HepG2 (cell line): ENCODE results near the gene DUSP15. TPM values are rescaled to one million over a fixed set of nuclear protein-coding genes. Genes with fewer than 3 reads are reported as not detected.

Experiments
- ATAC-seq: fragments of 200-7000 bp; cut with Tn5 transposase; 3 replicates; pipeline ENCODE4 v1.9.1; 2020; ENCODE audit warnings: mild to moderate bottlenecking, moderate library complexity
- BruUV-seq: library from RNA; stranded (reverse); fragments of 400-500 nt; replicated peaks from 2 replicates; lab custom pipeline; 2021; lab: Mats Ljungman, UMichigan
- CTCF ChIA-PET: fragments of 300-600 bp; formaldehyde crosslinking; extraction: SDS; loops from one replicate; lab custom pipeline; 2021; ENCODE audit warnings: low total read pairs, inconsistent platforms, low intra/inter-chr PET ratio; lab: Yijun Ruan, JAX
- POLR2A ChIA-PET: fragments of 350-600 bp; sonication (Branson Sonifier 250); formaldehyde crosslinking; loops from one replicate; lab custom pipeline; 2020; ENCODE audit warnings: antibody characterized with exemption, inconsistent platforms; lab: Yijun Ruan, JAX
- DNase-seq: peaks from one replicate; pipeline ENCODE4 v3.0.0-alpha.2; 2015; ENCODE audit warnings: low spot score
- FAIRE-seq: peaks from 3 replicates; lab custom pipeline; 2011; peaks lifted over from hg19 to GRCh38; lab: Jason Lieb, UNC
- H2AFZ ChIP-seq: one replicate; pipeline ENCODE4 v1.6.1; 2011; ENCODE audit warnings: low read length, inconsistent platforms
- H3K27ac ChIP-seq: fragments of 300-600 bp; 3 replicates; pipeline ENCODE4 v1.8.0; 2011; ENCODE audit warnings: mixed run types, mild to moderate bottlenecking, mixed read lengths, low read length, inconsistent platforms; ENCODE audit not compliant: insufficient read depth; ENCODE audit errors: extremely low read length
- H3K27me3 ChIP-seq, 2 experiments: fragments of 200-600 bp in 1 of 2; 2 replicates in 1 of 2; 3 replicates in 1 of 2; pipeline versions ENCODE4 v1.6.0 to v1.8.0; 2011; ENCODE audit warnings: low read length in 2 of 2, mild to moderate bottlenecking in 2 of 2, moderate library complexity in 2 of 2, inconsistent platforms in 1 of 2; ENCODE audit not compliant: insufficient read depth in 2 of 2, control insufficient read depth in 1 of 2
- H3K36me3 ChIP-seq, 2 experiments: fragments of 200-600 bp in 1 of 2; replicated peaks in 1 of 2; 2 replicates in 1 of 2; 3 replicates in 1 of 2; pipeline versions ENCODE4 v1.5.1 to v1.8.0; 2011; ENCODE audit warnings: low read length in 2 of 2, inconsistent platforms in 1 of 2; ENCODE audit not compliant: insufficient read depth in 2 of 2, control insufficient read depth in 1 of 2
- H3K4me1 ChIP-seq: 2 replicates; pipeline ENCODE4 v1.5.1; 2012; ENCODE audit warnings: low read length, inconsistent platforms; ENCODE audit not compliant: insufficient read depth
- H3K4me2 ChIP-seq: 2 replicates; pipeline ENCODE4 v1.6.0; 2011; ENCODE audit warnings: low read depth, low read length, inconsistent platforms
- H3K4me3 ChIP-seq, 3 experiments: fragments of 200-600 bp in 1 of 3; sonication (generic), shearing (Covaris generic) in 1 of 3; replicated peaks in 1 of 3; 2 replicates each; pipeline ENCODE4 v1.5.1; 2011 to 2016; ENCODE audit warnings: low read length in 3 of 3, inconsistent platforms in 2 of 3, low read depth in 2 of 3, mild to moderate bottlenecking in 2 of 3, control low read depth in 1 of 3, mixed read lengths in 1 of 3; ENCODE audit not compliant: insufficient read depth in 1 of 3
- H3K79me2 ChIP-seq: one replicate; pipeline ENCODE4 v1.6.1; 2011; ENCODE audit warnings: low read length, inconsistent platforms; ENCODE audit not compliant: insufficient read depth
- H3K9ac ChIP-seq: 2 replicates; pipeline ENCODE4 v1.6.0; 2011; ENCODE audit warnings: mild to moderate bottlenecking, low read depth, low read length, inconsistent platforms; ENCODE audit not compliant: insufficient read depth
- H3K9me3 ChIP-seq: 2 replicates; pipeline ENCODE4 v1.5.1; 2012; ENCODE audit warnings: mild to moderate bottlenecking, low read length
- H4K20me1 ChIP-seq: 2 replicates; pipeline ENCODE4 v1.6.0; 2011; ENCODE audit warnings: inconsistent platforms, mild to moderate bottlenecking, low read length, moderate library complexity; ENCODE audit not compliant: insufficient read depth
- FOSL1 ChIP-seq: sonication (generic); formaldehyde crosslinking; IDR thresholded peaks from 2 replicates; pipeline ENCODE4 v1.9.0; 2021; ENCODE audit warnings: missing genetic modification reagents, borderline replicate concordance
- KMT2B ChIP-seq: IDR thresholded peaks from 2 replicates; pipeline ENCODE4 v1.6.1; 2016; ENCODE audit warnings: missing genetic modification reagents, missing compliant biosample characterization
- NFKBIZ ChIP-seq: IDR thresholded peaks from 2 replicates; pipeline ENCODE4 v1.6.1; 2018; ENCODE audit warnings: missing genetic modification reagents, missing compliant biosample characterization
- TEAD2 ChIP-seq: sonication (generic); formaldehyde crosslinking; IDR thresholded peaks from 2 replicates; pipeline ENCODE4 v1.9.0; 2021; ENCODE audit warnings: missing genetic modification reagents
- ZBTB20 ChIP-seq: sonication (generic); formaldehyde crosslinking; IDR thresholded peaks from 2 replicates; pipeline ENCODE4 v1.8.1; 2023; ENCODE audit warnings: missing genetic modification reagents, low read depth, mild to moderate bottlenecking, borderline replicate concordance
- ZNF441 ChIP-seq: sonication (generic); formaldehyde crosslinking; IDR thresholded peaks from 2 replicates; pipeline ENCODE4 v1.7.0; 2021; ENCODE audit warnings: missing genetic modification reagents, borderline replicate concordance
- ZNF629 ChIP-seq: sonication (generic); formaldehyde crosslinking; conservative IDR thresholded peaks from 2 replicates; pipeline ENCODE4 v1.5.0; 2020; ENCODE audit warnings: missing genetic modification reagents
- ZNF660 ChIP-seq: sonication (generic); formaldehyde crosslinking; IDR thresholded peaks from 2 replicates; pipeline ENCODE4 v1.5.1; 2020; ENCODE audit warnings: mild to moderate bottlenecking, low read depth, missing genetic modification reagents, borderline replicate concordance
- ZNF761 ChIP-seq: sonication (generic); formaldehyde crosslinking; conservative IDR thresholded peaks from 2 replicates; pipeline ENCODE4 v1.4.0; 2020; ENCODE audit warnings: mild to moderate bottlenecking, missing genetic modification reagents
- WGBS: methylation state at CpG from one replicate; pipeline ENCODE4 v1.1.6; 2017; ENCODE audit warnings: low lambda C conversion rate; 5-methylcytosine and 5-hydroxymethylcytosine counted together
- in situ Hi-C: cut with HindIII; loops from 2 replicates; pipeline ENCODE4 v1.10.0; 2017; ENCODE audit warnings: low pct_unique_long_range_greater_than_20kb; ENCODE audit not compliant: extremely low pct_ligation_motif_present
- intact Hi-C: fragments of 100-400 bp; cut with micrococcal nuclease; formaldehyde crosslinking; loops from one replicate; pipeline ENCODE4 v1.10.0; 2022; ENCODE audit not compliant: unreplicated experiment
- polyA plus RNA-seq, 8 experiments: library from polyadenylated mRNA; depleted of rRNA in 3 of 8; stranded (reverse) in 7 of 8; unstranded in 1 of 8; fragments of >200 nt; fragmentation: Illumina TruSeq in 4 of 8; extraction: Trizol in 4 of 8; gene quantifications; 2 replicates each; pipeline versions ENCODE4 v1.2.1 to v1.2.3, GENCODE V29; 2011 to 2016; ENCODE audit warnings: low read depth in 4 of 8, missing spikeins in 1 of 8, mixed read lengths in 1 of 8; ENCODE audit not compliant: insufficient read depth in 1 of 8
- total RNA-seq, 5 experiments: library from RNA; depleted of rRNA; stranded (reverse); fragments of >200 nt; fragmentation: Illumina TruSeq; extraction: Trizol; gene quantifications; 2 replicates each; pipeline ENCODE4 v1.2.3, GENCODE V29; 2016; ENCODE audit warnings: low read depth in 1 of 5

The DUSP15 gene
- total and polyA plus RNA-seq, 2 of the 13 experiments (the other 11 are each of a cell fraction or from before 2014, with no cell fraction given) = 0.17 to 0.93 TPM

DNA sequence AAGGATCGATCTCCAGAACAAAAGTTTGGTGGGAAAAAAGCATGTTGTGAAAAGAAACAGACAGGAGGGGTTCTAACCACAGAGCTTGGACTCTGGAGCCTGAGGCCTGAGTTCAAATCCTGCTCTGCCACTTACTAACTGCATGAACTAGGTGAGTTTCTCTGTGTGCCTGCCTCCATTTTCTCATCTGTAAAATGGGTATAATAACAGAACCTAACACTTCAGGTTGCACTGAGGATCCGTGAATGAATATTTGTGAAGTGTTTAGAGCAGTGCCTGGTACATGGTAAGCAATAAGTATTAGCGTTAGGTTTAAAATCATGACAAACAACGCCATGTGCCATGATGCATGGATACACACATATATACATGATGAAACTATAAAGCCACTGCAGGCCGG, 36.7 kb upstream of the DUSP15 start:
- Histone ChIP-seq H3K79me2 (no peaks in the 10 kb centered on the region), H3K27ac (no peak overlapping the region), H3K4me2 (no peak overlapping the region), H3K4me3 (no peak overlapping the region), H4K20me1 (no peaks in the 10 kb centered on the region), H3K9me3 (no peaks in the 10 kb centered on the region), H2AFZ (no peak overlapping the region), H3K27me3 (peaks cover 0 to 24% of the 10 kb centered on the region in 2 experiments; a peak in 3 of 5 replicates), H3K36me3 (no peaks in the 10 kb centered on the region), H3K9ac (no peak overlapping the region), H3K4me1 (no peaks in the 10 kb centered on the region)
- WGBS = 45% methylated on average over 5 of the region's 5 CpGs
- intact Hi-C loops = no loop called here
- DNase-seq = no peak
- in situ Hi-C loops = no loop called here
- ChIA-PET CTCF (no interaction called here), POLR2A (no interaction called here)
- BruUV-seq = no TSS peak
- no peak for FAIRE-seq
- ATAC-seq = no peak
- peak; percentile 86 for TF ChIP-seq ZNF629 (CRISPR knock-in tag)
- no peak for TF ChIP-seq NFKBIZ (CRISPR knock-in tag)
- TF ChIP-seq ZNF761 = no peak

DNA sequence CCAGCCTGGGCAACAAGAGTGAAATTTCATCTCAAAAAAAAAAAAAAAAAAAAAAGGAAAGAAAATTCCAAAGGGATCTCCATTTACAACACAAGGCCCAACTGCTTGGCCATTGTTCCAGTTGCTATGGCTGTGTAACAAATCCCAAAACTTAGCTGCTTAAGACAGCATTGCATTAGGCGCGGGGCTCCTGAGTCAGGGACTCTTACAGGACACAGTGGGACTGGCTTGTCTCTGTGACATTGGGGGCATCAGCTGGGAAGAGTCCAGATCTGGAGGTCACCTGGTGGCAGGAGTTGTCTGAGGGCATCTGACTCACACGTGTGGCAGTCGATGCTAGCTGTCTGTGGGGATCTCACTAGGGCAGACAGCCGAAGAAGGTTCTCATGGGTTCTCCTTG, 35.7 kb upstream of the DUSP15 start:
- ChIA-PET POLR2A (no interaction called here), CTCF (no interaction called here)
- ATAC-seq (peak; percentile 49), DNase-seq (no peak), FAIRE-seq (no peak)
- H3K4me3 ChIP-seq = no peak overlapping the region
- 36% methylated on average over 2 of the region's 5 CpGs for WGBS
- H3K9ac ChIP-seq = no peak overlapping the region
- in situ Hi-C loops (no loop called here), intact Hi-C loops (no loop called here)
- BruUV-seq = no TSS peak
- no peak overlapping the region for H3K27ac ChIP-seq
- no peaks in the 10 kb centered on the region for H3K9me3 ChIP-seq
- H4K20me1 ChIP-seq = no peaks in the 10 kb centered on the region
- TF ChIP-seq ZNF441 (CRISPR knock-in tag) = no peak
- TF ChIP-seq KMT2B = no peak
- no peak for TF ChIP-seq ZBTB20 (CRISPR knock-in tag)
- no peak for TF ChIP-seq FOSL1
- no peak for TF ChIP-seq TEAD2 (CRISPR knock-in tag)
- TF ChIP-seq ZNF660 (CRISPR knock-in tag) = no peak
- no peaks in the 10 kb centered on the region for H3K79me2 ChIP-seq
- H3K4me2 ChIP-seq = no peak overlapping the region
- H3K36me3 ChIP-seq = no peaks in the 10 kb centered on the region
- peaks cover 0 to 22% of the 10 kb centered on the region in 2 experiments; a peak in 3 of 5 replicates for H3K27me3 ChIP-seq
- H3K4me1 ChIP-seq = no peaks in the 10 kb centered on the region
- H2AFZ ChIP-seq = no peak overlapping the region
